ENCODE results near the gene TCP11L2.
"Not testable (repeated sequence)": the region's sequence is repeated elsewhere in the genome, so short reads cannot be mapped to it uniquely, and the experiment has no call there.

TCP11L2 gene

DNA sequence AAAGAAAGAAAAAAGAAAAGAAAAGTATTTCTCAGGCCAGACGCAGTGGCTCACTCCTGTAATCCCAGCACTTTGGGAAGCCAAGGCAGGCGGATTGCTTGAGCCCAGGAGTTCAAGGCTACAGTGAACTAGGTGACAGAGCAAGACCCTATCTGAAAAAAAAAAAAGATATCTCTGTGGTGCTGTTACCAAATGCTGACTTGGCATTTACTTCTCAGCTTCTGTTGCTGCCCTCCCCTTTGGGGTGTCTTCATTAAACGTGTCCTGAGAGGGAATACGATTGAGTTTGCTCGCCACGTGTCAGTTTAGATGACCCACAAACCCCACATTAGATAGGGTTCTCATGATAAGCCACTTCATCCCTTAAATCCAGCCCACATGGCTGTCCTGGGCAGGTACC is 50.6 kb downstream of the TCP11L2 start:
- no peak for DNase-seq

DNA sequence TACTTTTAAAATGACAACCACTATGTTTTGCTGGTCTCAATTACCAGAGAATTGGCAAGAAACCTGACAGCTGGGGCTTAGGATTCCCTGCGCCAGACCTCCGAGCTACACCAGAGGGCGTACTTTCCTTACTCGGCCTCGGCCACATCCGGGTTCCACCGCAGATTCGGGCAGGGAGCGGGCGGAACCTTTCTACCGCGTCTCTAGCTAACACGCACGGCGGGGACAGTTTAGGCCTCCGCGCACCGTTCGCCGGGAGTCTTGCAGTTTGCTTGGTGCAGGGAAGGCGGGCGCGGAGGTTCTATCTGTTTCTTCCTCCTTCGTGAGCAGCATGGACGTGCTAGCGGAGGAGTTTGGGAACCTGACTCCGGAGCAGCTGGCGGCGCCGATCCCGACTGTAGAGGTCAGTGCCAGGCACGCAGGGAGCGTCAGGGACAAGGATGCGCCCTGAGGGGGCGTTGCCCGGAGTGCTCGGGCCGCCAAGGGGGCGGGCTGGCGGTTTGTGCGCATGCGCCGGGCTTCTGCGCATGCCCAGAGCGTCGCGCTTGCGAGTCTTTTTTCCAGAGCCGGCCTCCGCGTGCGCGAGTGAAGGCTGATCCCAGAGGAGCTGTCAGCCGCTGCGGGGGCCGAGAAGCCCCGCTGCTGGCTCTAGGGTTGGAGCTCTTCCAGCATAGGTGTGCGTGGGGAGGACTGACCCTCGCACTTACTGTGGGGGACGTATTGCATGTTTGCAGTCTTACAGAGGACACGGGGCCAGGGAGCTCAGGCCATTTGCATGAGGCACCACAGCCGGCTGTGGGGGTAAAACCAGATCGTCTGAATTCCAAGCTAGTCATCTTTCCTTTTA is 55.2 kb downstream of the TCP11L2 start, which contains the start of gene POLR3B:
Gene POLR3B, plus strand, starts transcription at position 200 of the 847 bp plus-strand sequence. Its CDS starts 132 bp downstream, at position 332.
- DNase-seq, result peak; percentile 94

DNA sequence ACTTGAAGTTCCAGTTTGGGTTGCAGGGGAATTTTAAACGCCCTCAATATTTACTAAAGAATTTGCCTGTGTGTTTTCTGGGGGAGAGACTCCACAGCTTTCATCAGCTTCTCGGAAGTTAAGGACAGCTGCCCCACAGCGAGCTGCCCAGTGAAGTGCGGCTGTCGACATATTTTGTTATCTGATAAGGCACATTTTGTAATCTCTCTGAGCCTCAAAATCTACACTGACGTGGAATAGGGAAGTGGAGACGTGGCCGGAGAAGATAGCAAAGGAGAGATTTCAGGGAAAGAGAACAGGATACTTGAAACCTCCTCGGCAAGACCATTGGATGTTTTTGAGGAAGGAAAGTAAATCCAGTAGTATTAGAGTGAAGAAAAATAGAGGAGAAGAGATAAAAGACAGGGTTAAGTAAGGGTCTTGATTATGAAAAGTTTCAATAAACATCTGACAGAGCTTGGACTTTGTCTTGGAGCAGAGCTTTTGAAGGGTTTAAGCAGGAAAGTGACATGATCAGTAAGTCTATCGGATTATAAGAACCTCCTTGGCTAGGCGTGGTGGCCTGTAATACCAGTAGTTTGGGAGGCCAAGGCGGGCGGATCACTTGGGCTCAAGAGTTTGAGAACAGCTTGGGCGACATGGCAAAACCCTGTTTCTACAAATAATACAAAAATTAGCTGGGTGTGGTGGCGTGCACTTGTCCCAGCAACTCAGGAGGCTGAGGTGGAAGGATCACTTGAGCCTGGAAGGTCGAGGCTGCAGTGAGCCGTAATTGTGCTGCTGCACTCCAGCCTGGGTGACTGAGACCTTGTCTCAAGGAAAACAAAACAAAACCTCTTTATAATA is 56.1 kb downstream of the TCP11L2 start:
- DNase-seq, result no peak

DNA sequence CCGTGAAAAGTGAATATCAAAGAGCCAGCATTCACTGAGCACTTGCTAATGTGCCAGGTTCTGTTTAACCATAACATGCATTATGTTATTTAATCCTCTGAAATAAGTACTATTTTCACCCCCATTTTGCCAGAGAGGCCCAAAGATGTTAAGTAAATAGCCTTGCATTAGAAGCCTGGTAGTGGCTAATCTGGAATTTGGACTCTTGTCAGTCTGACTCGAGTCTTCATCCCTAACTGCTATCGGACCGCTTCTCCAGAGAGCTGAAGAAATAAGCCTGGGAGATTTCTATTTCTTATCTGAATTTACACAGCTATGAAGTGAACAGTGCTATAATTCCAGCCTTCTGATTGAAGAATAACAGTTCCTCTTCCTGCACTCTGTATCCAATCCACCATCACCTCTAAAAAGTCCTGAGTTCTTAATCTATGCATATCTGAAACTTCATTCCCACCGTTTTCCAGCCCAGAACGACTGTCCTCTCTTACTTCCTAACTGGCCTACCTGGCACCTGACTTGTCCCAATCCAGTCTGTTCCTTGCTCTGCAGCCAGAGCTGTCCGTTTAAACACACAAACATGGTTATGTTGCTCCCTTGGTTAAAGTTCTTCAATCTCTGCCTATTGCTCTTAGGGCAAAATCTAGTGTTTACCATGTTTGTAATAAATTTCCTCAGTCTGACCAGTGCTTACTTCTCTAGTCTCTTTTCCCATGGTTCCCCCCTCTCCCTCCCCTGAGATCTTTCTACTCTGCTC is 57.3 kb downstream of the TCP11L2 start:
- DNase-seq, result no peak

DNA sequence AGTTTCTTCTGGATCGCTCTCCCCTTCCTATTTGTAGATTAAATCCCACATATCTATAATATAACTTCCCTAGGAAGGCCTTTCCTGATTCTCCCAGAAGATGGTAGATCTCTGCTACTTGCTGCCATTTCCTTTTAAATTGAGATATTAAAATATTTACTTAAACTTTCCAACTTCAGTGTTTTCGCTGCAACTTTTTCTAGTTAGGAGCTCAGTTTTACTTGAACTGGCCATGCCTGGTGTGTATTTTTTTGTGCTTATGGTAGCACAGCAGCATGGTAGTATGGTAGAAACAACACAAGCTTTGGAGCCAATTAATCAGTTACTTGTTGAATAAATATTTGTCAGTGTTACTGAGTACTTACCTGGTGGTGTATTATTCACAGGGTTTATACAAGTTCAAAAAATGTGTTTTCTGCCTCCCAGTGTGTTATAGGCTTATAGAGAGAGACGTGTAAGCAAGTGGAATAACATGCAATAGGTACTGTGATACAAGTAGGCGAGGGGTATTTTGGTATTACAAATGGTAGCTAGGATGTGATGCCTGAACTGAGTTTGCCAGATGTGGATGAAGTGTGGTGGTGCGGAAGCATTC is 58.0 kb downstream of the TCP11L2 start:
- DNase-seq, result no peak

DNA sequence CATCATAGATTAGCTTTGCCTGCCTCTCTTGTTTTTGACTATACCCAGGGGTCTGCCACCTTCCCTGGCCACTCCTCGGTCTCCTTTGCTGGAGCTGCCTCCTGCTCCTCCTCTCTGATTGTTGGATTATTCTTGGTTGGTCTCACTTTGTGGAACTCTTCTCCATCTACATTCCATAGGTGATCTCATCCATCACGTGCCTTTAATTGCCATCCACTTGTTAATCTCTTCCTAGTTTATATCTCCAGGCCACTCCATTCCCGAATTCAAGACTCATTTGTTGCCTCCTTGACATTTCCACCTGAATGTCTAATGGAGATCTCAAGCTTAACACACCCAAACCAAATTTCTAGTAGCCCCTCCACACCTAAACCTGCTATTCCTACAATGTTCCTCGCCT is 60.4 kb downstream of the TCP11L2 start:
- no peak for DNase-seq

DNA sequence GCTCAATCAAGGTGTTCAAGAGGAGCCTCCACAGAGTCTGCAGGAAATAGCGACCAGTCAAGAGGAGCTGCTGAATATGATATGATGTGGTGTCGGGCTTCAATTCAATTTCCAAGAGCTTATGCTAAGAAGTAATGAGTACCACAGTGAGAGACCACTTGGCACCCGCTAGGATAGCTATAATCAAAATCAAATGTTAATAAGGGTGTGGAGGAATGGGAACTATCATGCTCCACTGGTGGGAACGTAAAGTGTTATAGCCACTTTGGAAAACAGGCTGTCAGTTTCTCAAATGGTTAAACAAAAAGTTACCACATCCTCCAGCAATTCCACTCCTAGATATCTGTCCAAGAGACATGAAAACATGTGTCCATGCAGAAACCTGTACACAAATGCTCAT is 61.7 kb downstream of the TCP11L2 start:
- no peak for DNase-seq

DNA sequence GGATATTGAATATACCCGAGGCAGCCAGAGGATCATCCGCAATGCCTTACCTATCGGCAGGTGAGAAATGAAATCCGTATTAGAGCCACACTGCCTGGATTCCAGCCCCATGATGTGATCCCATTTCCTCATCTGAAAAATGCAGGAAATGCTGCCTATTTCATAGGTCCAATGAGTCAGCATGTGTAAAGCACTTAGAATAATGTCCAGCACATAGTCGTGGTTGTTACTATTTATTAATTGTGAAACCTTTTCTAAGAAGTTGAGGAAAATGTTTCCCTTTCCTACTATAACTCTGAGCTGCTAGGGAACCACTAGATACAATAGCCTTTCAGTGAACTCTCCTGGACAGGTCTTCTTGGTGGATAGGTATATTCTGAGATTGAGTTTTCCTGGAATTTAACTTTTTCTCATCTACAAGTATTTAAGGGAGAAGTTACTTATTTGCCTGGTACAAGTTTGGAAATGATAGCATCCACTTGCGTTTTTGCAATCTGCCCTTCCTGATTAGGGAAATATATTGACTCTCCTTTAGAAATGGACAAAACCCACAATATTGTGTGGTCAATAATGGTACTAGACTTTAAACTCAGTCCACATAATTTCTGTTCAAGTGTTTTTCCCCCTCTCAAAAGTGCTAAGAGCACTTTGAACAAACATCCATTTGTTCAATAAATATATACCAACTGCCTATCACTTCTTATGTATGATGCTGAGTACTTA is 67.3 kb downstream of the TCP11L2 start:
- no peak for DNase-seq

DNA sequence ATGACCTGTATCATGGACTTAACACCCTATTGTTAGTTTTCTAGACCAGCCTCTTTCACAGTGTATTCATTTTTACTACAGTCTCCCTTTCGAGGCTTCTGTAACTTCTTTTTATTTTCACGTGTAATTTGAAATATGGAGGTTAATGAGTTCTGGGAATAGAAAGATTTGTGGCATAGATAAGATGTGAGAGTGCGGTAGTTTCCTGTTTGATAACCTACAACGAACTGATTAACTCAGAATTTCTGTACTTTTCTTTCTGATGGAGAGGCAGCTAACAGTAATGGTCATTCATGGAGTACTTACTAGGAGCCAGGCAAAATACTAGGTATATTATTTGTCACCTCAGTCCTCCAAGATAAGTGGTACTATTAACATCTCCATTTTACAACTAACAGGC is 76.3 kb downstream of the TCP11L2 start:
- DNase-seq, result no peak

DNA sequence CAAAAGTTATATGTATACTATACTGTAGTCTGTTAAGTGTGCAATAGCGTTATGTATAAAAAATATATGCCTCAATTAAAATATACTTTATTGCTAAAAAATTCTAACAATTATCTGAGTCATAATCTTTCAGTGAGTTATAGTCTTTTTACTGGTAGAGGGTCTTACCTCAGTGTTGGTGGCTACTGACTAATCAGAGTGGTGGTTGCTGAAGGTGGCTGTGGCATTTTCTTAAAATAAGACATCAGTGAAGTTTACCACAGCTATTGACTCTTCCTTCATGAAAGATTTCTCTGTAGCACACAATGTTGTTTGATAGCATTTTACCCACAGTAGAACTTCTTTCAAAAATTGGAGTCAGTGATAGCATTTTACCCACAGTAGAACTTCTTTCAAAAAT is 78.4 kb downstream of the TCP11L2 start:
- no peak for DNase-seq

DNA sequence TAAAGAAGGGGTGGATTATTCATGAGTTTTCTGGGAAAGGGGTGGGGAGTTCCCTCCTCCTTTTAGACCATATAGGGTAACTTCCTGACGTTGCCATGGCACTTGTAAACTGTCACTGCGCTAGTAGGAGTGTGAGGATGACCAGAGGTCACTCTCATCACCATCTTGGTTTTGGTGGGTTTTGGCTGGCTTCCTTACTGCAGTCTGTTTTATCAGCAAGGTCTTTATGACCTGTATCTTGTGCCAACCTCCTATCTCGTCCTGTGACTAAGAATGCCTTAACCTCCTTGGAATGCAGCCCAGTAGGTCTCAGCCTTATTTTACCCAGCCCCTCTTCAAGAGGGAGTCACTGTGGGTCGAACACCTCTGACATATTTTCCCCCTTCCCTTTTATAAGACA is 79.3 kb downstream of the TCP11L2 start:
- not testable (repeated sequence) for DNase-seq

DNA sequence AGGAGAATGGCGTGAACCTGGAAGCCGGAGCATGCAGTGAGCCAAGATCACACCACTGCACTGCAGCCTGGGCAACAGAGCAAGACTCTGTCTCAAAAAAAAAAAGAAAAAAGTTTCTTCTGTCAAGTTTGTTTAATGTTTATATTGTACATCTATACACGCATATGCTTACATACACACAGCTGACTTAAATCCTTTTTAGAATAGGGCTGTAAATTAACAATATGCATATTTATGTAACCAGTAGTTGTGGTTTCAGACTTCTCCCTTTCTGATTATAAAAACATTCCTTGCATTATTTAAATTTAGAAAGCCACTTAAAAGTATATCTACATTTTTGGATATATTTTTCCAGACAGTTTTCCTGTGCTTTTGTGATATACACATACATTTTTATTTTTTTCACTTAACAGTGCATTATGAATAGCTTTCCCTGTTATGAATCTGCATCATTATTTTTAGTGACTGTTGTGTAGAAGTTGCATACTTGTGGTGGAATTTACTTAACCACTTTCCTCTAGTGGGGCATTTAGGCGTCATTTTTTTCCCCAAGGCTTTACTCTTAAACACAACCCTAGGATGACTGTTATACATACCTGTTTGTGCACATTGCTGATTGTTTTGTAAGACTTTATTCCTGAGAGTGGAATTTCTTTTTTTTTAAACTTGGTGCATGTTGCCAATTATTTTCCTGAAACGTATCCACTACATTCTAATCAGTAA is 84.4 kb downstream of the TCP11L2 start:
- DNase-seq, result no peak

DNA sequence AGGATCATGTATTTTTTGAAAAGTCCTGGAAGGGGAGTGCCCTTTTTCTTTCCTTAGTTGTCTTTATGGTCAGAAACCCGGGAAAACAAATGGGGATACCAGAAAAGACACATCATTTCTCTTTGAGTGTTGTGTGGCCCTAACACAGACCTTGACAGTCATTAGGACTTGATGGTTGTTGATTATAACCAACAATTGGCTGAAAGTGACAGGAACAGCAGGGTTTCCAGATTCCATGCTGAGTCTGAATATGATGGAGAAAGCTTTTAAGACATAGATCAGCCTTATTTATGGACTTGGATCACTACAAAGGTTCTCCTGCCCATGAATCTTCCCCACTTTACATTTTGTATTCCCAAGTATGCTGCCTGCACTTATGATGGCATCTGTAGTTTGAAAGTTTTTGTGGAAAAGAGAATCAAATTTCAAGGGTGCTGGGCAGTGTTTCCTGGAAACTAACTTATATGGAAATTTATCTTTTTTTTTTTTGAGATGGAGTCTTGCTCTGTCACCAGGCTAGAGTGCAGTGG is 85.4 kb downstream of the TCP11L2 start:
- no peak for DNase-seq

DNA sequence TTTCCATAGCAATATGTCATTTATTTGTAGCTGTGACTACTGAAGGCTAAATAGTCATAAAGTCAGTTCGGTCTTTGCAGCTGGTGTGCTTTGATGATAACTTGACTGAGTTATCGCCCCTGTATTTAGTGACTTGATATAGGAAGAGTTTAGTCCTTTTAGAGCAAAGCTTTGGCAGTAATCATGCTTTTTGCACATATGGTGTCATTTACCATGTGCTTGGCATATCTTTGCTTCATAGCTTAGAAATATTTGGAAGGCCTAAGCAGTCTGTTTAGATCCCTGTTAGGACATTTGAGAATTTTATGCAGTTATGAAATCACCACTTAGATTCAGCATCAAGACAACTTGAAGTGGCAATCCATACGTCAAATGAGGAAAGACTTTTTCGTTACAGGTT is 86.6 kb downstream of the TCP11L2 start:
- DNase-seq, result no peak

DNA sequence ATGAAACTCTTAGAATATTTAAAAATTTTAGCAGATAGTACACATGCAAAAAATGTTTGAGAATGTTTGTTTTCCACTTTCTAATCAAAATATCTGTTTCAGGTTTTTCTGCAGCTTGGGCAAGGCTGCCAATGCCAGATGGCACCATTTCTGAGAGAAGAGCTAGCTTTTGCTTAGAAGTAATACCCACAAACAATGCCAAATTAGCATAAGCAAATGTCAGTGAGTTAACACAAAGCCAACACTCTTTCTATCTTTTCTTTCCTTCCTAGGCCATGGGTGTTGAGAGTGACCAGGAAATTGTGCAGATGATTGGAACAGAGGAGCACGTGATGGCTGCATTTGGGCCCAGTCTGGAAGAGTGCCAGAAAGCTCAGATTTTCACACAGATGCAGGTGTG is 90.2 kb downstream of the TCP11L2 start:
- DNase-seq, result no peak

Data from activated CD4-positive, alpha-beta T cell treated with anti-CD3 and anti-CD28 coated beads for 1 hour (primary cell).